Tibial artery (tissue), 4 donors: ENCODE results near the gene TMEM40.

Experiments
- DNase-seq, 2 donors: peaks; one replicate each; pipeline ENCODE4 v3.0.0-alpha.2; 2019
- H3K27ac ChIP-seq, 2 donors: fragments of 200-600 bp; sonication (generic) in 1 of 2; 1 replicate in 1 of 2; 2 replicates in 1 of 2; pipeline ENCODE4 v1.5.1; 2018 to 2019; ENCODE audit warnings: mild to moderate bottlenecking in 1 of 2
- H3K27me3 ChIP-seq, 2 donors: fragments of 200-600 bp; sonication (generic) in 1 of 2; one replicate each; pipeline versions ENCODE4 v1.5.1 to v1.6.0; 2016 to 2019
- H3K36me3 ChIP-seq, 3 donors: fragments of 200-600 bp; sonication (generic) in 2 of 3; one replicate each; pipeline ENCODE4 v1.5.1; 2016 to 2019; ENCODE audit warnings: mild to moderate bottlenecking in 2 of 3
- H3K4me1 ChIP-seq, 4 donors: fragments of 200-600 bp; sonication (generic) in 2 of 4; 1 replicate in 3 of 4; 2 replicates in 1 of 4; pipeline ENCODE4 v1.5.1; 2016 to 2019
- H3K4me3 ChIP-seq, 2 donors: fragments of 200-600 bp; sonication (generic) in 1 of 2; 1 replicate in 1 of 2; 2 replicates in 1 of 2; pipeline ENCODE4 v1.5.1; 2018 to 2019; ENCODE audit warnings: mild to moderate bottlenecking in 2 of 2
- H3K9me3 ChIP-seq, 3 donors: fragments of 200-600 bp; sonication (generic) in 1 of 3; one replicate each; pipeline ENCODE4 v1.5.1; 2016 to 2019
- intact Hi-C: fragments of 100-400 bp; cut with DNase I; formaldehyde crosslinking; loops from one replicate; pipeline ENCODE4 v1.15.0; 2023; ENCODE audit warnings: low total_unique reads
- TF ChIP-seq, protein P1 (sequence below), 2 experiments: fragments of 200-600 bp in 1 of 2; fragments of 450-650 bp in 1 of 2; IDR thresholded peaks; one replicate each; pipeline ENCODE4 v1.5.1; 2017 to 2019; ENCODE audit warnings: antibody characterized with exemption in 2 of 2, mild to moderate bottlenecking in 1 of 2, moderate library complexity in 1 of 2

TMEM40 gene

GRCh38 chr3:12695112-12695511 is 63.9 kb downstream of the TMEM40 start:
- TF ChIP-seq, protein P1, sequence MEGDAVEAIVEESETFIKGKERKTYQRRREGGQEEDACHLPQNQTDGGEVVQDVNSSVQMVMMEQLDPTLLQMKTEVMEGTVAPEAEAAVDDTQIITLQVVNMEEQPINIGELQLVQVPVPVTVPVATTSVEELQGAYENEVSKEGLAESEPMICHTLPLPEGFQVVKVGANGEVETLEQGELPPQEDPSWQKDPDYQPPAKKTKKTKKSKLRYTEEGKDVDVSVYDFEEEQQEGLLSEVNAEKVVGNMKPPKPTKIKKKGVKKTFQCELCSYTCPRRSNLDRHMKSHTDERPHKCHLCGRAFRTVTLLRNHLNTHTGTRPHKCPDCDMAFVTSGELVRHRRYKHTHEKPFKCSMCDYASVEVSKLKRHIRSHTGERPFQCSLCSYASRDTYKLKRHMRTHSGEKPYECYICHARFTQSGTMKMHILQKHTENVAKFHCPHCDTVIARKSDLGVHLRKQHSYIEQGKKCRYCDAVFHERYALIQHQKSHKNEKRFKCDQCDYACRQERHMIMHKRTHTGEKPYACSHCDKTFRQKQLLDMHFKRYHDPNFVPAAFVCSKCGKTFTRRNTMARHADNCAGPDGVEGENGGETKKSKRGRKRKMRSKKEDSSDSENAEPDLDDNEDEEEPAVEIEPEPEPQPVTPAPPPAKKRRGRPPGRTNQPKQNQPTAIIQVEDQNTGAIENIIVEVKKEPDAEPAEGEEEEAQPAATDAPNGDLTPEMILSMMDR (IDR thresholded peaks at IDR 0.05): no peak

GRCh38 chr3:12692444-12692843 is 66.6 kb downstream of the TMEM40 start:
- Histone ChIP-seq H3K4me3 (no peak overlapping the region), H3K36me3 (no peaks in the 10 kb centered on the region), H3K27ac (peak overlapping the region in 1 of 2 donors; percentile 6), H3K9me3 (no peaks in the 10 kb centered on the region), H3K27me3 (no peaks in the 10 kb centered on the region), H3K4me1 (peaks cover 0 to 30% (median 3%) of the 10 kb centered on the region in 4 donors)
- TF ChIP-seq, protein P1 (IDR thresholded peaks at IDR 0.05): no peak
- DNase-seq: no peak
- intact Hi-C loops: no loop called here

More at GRCh38 chr3:12695112-12695511, 63.9 kb downstream of the TMEM40 start:
- Histone ChIP-seq H3K9me3 (no peaks in the 10 kb centered on the region), H3K4me1 (peaks cover 0 to 30% (median 3%) of the 10 kb centered on the region in 4 donors), H3K27me3 (no peaks in the 10 kb centered on the region), H3K36me3 (no peaks in the 10 kb centered on the region), H3K4me3 (no peak overlapping the region), H3K27ac (peak overlapping the region; percentile 75 to 80)
- intact Hi-C loops: no loop called here
- no peak for DNase-seq

DNA sequence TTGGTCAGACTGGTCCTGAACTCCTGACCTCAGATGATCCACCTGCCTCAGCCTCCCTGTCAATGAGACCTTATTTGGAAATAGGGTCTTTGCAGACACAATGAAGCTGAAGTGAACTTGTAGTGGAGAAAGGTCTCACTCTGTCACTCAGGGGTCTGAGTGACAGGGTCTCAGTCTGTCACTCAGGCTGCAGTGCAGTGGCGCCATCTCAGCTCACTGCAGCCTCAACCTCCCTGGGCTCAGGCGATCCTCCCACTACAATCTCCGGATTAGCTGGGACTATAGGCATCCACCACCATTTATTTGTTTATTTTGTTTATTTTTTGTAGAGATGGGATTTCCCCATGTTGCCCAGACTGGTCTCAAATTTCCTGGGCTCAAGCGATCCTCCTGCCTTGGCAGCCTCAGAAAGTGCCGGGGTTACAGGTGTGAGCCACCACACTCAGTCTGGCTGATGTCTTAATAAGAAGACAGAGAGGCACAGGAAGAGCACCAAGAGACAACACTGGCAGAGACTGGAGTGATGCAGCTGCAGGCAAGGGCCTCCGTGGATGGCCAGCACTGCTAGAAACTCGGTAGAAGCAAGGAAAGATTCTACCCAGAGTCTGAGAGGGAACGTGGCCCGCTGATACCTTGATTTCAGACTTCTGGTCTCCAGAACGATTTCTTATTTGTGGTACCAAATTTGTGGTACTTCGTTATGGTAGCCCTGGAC is 68.9 kb downstream of the TMEM40 start:
- TF ChIP-seq, protein P1 (IDR thresholded peaks at IDR 0.05): no peak
- DNase-seq: no peak
- no peaks in the 10 kb centered on the region for H3K9me3 ChIP-seq
- peaks cover 0 to 21% (median 3%) of the 10 kb centered on the region in 4 donors for H3K4me1 ChIP-seq
- H3K36me3 ChIP-seq: no peaks in the 10 kb centered on the region
- intact Hi-C loops: no loop called here
- no peaks in the 10 kb centered on the region for H3K27me3 ChIP-seq
- no peak overlapping the region for H3K27ac ChIP-seq
- no peak overlapping the region for H3K4me3 ChIP-seq

- H3K9me3 ChIP-seq: no peaks in the 10 kb centered on the region
- peaks cover 0 to under 1% (median 0%) of the 10 kb centered on the region in 4 donors for H3K4me1 ChIP-seq
- intact Hi-C loops: no loop called here
- H3K36me3 ChIP-seq: no peaks in the 10 kb centered on the region
- H3K4me3 ChIP-seq: no peak overlapping the region
- no peaks in the 10 kb centered on the region for H3K27me3 ChIP-seq
- H3K27ac ChIP-seq: no peak overlapping the region
- no peak for DNase-seq
- TF ChIP-seq, protein P1 (IDR thresholded peaks at IDR 0.05): no peak
Measured at GRCh38 chr3:12687948-12688347, 71.1 kb downstream of the TMEM40 start.

DNA sequence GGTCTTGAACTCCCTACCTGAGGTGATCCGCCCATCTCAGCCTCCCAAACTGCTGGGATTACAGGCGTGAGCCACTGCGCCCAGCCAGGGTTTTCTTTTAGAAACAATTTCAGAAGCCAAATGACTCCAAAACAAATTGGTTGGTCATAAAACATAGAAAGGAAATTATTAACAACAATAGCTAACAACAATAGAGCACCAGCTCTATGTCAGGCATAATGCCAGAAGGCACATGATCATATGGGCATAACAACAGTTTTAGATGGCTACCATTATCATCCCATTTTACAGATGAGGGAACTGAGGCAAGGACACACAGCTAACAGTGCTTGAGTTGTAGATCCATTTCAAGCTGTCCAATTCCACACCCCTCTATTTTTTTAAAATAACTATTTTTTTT is 73.0 kb downstream of the TMEM40 start:
- no peak overlapping the region for H3K4me3 ChIP-seq
- TF ChIP-seq, protein P1 (IDR thresholded peaks at IDR 0.05): no peak
- no peak overlapping the region for H3K27ac ChIP-seq
- H3K36me3 ChIP-seq: no peaks in the 10 kb centered on the region
- no peaks in the 10 kb centered on the region for H3K27me3 ChIP-seq
- intact Hi-C loops: no loop called here
- DNase-seq: no peak
- no peaks in the 10 kb centered on the region for H3K9me3 ChIP-seq
- H3K4me1 ChIP-seq: peaks cover 0 to 7% (median 3%) of the 10 kb centered on the region in 4 donors
